OCI-M2 (cell line): ENCODE results near the gene MYOZ2.
A peak's percentile ranks its signal among the peaks of the same experiment; 100 is the strongest.

Experiments used
- DNase-seq: peaks from one replicate; lab custom pipeline; 2025; ENCODE audit not compliant: unreplicated experiment; lab: John Stamatoyannopoulos, UW

The MYOZ2 gene

DNA sequence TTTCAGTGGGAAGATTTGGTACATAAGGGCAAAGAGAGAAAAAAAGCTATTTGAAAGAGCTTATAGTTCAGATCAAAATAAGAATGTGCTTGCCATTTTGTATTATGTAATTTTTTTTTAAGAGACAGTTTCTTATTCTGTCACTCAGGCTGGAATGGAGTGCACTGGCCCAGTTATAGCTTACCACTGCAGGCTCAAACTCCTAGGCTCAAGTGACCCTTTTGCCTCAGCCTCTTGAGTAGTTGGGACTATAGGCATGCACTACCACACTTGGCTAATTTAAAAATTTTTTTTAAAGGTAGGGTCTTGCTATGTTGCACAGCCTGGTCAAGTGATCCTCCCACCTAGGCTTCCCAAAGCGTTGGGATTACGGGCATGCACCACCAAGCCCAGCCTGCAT is 54.7 kb downstream of the MYOZ2 start:
- no peak for DNase-seq

DNA sequence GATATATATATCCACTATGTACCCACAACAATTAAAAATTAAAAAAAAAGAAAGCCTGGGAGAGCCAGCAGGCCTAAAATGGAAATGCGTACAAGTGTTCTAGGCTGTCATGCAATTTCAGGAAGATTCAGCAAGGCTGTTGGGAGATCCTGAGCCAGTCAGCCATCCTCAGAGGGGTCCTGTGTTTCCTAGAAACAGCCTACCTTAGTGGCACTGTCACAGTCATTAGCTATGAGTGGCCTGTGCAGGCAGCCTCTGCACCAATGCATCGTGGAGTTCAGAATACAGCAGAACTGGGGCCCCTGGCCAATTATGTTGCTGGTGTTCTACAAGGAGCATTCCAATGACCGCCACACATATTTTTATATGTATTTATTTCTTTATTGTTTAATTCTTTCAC is 55.9 kb downstream of the MYOZ2 start:
- DNase-seq, result no peak

DNA sequence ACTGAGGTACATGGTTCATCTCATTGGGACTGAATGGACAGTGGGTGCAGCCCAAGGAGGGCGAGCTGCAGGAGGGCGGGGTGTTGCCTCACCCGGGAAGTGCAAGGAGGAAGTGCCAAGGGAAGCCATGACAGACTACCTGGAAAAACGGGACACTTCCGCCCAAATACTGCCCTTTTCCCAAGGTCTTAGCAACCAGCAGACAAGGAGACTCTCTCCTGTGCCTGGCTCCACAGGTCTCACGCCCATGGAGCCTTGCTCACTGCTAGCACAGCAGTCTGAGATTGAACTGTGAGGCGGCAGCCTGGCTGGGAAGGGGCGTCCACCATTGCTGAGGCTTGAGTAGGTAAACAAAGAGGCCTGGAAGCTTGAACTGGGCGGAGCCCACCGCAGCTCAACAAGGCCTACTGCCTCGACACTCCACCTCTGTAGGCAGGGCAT is 62.2 kb downstream of the MYOZ2 start:
- no peak for DNase-seq

DNA sequence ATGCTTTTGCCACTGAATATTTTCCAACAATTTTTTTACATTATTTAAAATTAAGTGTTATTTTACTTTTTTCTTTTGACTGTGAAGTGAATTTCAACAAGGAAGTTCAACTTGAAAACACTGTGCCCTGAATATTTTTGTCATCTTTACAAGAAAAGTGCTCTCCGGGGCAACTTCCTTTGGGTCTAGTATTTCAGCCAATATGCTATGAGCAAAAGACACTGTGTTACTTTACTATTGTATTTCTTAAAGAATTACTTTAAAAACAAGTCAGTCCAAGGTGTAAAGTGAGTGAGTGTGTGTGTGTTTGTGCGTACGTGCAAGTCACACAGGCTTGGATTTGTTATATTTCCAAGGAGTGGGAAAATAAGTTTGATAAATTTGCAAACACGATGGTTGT is 69.3 kb downstream of the MYOZ2 start:
- no peak for DNase-seq

DNA sequence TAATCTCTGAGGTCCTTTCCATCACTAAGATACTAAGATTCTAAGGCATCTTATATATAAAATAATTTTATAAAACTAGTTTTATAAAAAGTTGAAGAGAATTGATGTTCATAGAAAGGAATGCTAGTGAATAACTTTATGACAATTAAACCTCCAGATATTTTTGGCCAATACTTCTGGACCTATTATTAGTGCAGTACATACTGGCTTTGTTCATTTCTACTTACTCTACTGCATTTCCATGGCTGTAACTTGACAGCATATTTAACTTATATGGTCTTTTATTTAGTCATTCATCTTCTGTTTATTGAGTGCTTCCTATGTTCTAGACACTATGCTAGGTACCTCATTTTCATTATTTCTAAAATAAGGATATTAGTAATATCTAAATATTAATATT is 70.1 kb downstream of the MYOZ2 start:
- no peak for DNase-seq

DNA sequence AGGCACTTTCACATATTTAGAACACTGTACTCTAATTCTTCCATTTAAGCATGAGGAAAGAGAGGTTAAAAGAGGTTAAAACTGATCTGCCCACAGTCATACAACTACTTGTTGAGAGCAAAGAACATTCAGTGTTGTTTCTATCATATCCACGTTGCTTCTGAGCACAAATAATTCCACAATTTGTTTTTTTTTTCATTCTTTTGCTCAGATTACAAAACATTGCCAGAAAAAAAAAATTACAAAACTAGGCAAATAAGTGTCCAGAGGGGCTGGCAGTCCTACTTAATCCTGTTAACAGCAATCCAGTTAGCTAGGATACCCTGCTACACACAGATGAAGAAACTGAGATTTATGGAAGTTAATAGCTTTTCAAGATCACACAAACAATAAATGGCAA is 70.5 kb downstream of the MYOZ2 start:
- no peak for DNase-seq

DNA sequence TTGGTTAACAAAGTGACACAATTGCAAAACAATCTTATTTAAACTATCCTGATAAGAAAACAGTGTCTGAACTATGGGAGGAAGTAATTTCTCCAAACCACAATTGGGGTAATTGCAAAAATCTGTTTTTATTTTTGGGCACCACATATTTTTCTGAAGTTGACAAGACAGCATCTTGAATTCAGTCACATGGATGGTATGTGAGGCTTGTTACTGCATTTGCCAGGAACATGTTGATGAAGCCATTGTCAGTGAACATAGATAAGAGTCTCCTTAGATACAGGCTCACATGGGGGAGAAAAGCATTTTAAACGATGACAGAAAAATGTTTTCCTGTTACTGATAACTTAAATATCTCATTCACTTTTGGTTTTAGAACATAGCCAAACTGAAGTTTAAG is 71.4 kb downstream of the MYOZ2 start:
- DNase-seq, result no peak

DNA sequence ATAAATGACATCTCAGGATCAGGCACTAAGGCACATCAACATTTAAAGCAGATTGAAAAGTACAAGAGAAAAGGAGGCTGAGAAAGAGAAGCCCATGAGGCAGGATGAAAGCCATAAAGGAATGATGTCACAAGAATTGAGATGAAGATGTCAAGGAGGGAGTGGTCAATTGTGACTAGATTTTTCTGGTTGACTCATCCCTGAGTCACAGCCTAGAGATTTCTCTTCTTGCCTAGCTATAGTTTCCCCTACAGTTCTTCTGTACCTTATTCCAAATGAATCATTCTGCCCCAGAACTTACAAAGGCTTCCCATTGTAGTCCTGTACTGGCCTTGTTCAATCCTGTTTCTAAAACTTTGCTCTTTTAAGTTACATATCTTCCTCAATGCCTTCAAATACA is 73.4 kb downstream of the MYOZ2 start:
- DNase-seq, result no peak

DNA sequence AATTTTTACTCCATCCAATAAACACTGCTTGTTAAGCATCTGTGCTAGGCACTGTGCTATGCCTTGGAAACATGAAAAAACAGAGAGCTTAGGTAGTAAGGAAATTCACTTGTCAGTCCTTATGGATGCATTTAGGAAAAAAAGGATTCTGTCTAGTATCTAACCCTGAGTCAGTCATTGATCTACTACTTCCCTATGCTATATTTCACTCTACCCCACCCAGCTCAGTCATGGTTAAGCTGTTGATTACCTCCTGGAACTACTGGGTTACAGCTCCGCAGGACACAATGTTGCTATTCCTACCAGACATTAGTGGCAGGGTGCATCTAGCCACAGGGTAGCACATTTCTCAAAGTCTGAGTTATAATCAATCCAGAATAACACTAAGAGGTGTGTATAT is 74.0 kb downstream of the MYOZ2 start:
- DNase-seq, result no peak

DNA sequence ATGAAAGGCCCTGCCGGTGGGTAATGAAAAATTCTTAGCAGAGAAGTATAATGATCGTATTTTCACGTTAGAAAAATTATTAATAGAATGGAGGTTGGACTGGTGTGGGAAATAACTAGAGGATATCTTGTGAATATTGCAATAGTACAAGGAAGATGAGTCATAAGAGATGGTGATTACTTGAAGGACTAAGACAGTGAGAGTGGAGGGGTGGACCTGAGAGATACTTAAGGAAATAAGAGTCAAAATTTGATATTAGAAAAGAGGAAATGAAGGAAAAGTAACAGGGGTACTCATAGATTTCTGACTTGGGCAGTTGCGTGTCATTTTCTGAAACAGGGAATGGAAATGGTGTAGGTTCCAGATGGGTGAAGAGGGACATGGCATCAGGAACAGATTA is 75.1 kb downstream of the MYOZ2 start:
- DNase-seq, result no peak

DNA sequence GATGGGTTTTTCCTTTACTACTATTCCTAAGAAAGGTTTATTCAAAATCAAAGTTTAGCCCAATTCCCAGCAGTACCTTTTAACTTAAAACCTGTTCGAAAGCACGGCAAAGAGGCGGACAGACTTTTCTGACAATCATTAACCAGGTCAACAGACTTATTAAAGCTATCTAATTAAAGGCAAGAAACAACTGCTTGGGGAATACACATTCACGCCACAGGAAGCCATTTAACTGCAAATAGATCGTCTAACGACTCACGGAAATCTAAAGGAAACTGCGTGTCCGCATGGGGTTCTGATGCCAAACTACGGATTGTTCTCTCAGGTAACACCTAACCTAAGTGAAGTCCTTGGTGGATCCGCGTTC is 76.2 kb downstream of the MYOZ2 start:
- DNase-seq, result no peak

DNA sequence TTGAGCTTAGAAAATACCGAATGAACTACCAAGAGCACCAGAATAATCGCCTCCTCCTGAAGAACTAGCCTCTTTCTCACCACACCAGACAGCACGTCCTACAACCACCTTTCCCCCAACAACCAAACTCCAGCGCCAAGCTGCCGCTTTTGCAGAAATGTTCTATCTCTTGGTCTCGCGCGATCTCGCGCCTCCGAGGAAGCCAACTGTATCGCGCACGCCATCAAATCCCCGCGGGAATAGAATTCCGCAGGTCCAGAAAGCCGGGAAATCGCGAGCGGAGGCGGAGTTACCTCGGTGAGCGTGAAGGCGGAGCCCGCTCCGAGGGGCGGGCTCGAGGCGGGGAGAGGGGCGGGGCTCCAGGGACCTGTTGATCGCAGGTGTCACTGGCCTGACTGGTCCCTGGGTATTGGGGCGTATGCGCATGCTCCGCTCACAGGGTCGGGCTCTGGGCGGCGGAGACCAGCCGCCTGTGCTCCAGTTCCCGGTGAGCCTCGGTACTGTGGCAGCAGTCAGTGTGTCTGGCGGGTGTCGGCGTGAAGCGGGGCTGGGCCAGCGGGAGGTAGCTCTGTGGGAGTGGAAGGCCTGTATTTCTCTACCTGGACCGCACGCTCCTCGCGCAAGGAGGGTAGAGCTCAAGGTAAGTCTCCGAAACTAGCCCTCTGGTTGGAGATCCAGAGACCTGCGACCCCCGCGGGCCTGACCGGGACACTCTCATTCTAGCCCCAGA is 76.8 kb downstream of the MYOZ2 start, which contains the start of gene USP53:
TSS of gene USP53 (plus strand) at position 480 of the 730 bp plus-strand sequence. CDS start 27,047 bp downstream, outside the sequence.
- DNase-seq, result peak; percentile 74

DNA sequence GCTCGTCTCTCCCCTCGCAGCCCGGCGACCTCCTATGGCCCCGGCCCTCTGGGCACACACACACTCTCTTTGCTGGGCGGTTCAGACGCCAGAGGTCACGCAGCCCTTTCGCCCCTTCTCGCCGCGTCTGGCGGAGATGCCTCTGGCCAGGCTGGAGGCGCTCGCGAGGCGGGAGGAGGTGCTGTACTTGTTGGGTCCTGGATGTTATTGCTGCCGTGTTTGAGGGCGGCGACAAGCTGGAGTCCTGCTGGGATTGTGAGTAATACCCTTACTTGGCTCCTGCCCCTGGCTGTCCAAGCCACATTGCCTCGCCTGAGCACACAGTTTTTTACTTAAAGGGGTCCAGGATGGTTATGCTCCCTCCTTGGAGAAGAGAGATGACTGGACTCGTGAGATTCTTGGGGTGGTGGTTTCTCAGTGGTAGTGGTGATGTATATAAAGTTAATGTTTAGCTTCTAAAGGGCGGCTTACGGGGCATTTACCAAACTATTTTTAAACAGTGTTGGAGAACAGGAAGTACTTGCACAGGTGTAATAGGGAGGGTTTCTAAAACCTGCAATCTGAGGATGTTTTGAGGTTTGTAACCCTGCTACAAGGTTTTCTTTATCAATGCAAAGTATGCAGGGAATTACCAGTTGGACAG is 77.5 kb downstream of the MYOZ2 start:
- DNase-seq, result no peak

DNA sequence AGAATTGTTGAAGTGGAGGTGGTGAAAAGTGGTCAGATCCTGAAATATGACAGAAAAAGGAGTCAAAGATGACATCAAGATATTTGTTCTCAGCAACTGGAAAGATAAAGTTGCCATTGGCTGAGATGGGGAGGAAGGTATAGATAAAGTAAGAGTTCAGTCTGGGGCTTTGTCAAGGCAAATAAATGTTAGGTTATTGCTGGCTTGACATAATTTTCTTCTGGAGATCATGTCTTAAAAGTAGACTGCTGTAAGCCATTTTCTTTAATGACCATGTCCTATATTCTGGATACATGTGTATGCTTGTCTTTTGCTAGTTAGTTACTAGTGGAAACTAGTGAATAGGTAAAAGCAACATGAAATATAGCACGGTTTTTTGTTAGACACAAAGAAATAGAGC is 82.5 kb downstream of the MYOZ2 start:
- no peak for DNase-seq

DNA sequence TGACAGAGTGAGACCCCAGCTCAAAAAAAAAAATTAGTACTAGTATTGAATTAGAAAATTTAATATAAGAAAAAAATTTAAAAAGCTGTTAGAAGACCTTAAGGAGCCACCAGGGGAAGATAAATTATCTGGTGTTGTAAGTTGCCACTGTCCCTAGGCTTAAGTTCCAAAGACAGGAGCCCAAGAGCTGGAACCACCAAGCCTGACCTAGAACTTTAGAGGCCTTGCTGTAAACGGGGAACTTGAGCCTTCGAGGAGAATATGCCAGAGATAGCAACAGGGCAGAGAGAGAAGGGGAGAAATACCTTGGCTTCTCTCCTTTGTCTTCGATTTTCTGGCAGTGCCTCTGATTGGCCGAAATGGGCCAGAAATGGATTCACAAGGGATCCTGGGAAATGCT is 85.8 kb downstream of the MYOZ2 start:
- DNase-seq, result no peak

DNA sequence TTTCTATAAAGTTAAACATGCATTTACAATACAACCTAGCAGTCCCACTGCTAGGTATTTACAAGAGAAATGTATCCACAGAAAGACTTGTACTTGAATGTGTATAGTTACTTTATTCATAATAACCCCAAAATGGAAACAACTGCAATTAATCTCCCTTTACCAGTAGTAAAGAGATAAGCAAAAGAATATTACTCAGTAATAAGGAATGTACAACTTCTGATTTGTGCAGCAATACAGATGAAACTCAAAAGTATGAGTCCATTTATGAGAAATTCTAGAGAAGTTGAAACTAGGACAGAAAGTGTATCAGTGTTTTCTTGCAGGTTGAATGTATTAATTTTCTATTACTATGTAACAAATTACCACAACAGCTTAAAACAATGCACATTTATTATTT is 92.1 kb downstream of the MYOZ2 start:
- DNase-seq, result no peak

DNA sequence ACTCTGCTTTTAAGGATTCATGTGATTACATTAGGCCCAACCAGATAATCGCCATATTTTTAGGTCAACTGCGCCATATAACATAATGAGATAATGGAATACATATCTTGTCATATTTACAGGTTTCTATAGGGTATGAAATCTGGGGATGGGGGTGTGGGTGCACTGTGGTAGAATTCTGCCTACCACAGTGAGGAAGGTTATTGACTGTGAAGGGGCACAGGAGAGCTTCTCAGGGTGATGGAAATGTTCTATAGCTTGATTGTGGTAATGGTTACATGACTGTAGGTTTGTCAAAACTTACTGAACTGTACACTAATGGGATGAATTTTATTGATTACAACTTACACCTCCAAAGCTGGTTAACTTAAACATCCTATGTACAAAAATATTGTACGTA is 92.8 kb downstream of the MYOZ2 start:
- DNase-seq, result no peak

DNA sequence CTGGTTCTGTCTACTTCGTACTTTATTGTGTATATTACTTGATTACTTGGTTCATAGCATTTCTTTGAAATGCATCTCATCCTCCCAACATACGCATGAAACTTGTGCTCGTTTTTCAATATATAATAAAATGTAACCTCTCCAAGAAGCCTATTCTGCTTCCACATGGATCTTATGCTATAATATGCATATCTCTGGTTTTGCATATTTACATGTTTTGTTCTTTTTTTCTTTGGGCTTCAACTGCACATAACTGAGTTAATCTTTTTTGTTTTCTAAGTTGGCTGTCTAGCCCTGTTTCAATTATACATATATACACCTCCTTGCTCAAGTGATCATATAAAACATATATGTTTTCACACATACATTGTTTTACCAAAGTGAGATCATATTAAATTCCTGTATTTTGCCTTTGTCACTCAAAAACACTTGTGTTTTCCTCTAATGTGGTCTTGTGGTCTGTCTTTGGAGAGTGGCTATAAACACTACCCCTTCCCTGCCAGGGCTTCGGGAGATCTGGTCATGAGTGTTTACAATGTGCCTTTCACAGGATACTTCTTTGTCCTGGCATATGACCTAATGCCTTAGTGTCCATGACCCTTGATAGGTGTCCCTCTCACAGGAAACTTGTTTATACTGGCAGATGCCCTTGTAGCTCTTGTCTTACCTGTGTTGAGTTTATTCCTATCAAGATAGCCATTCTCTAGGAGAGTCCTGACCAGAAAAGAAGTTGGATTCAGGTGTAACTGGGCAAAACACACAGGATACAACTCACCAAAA is 94.5 kb downstream of the MYOZ2 start:
- no peak for DNase-seq

DNA sequence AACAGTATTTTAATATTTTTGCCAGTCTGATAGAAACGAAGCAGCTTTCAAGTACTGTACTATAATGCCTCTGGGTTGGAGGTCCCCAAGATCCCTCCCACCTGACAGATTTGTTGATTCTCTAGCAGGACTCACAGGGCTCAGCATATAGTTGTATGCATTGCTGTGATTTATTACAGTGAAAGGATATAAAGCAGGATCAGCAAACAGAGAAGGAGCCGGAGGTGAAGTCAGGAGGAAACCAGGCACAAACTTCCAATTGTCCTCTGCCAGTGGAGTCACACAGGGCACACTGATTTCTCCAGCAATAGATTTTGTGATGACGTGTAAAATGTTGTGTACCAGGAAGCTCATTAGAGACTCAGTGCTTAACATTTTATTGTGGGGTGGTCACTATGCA is 95.9 kb downstream of the MYOZ2 start:
- no peak for DNase-seq

DNA sequence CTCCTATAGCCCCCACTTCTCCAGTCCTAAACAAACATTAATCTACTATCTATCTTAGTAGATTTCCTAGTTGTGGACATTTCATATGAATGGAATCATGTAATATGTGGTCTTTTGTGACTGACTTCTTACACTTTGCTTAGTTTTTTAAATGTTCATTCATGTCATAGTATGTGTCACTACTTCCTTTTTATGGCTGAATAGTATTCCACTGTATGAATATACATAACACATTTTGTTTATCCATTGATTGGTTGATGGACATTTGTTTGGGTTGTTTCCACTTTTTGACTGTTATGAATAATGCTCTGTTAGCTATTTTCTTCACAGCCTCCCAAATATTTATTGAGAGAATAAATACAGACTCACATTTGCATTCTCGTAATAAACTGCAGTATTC is 96.7 kb downstream of the MYOZ2 start:
- no peak for DNase-seq

DNA sequence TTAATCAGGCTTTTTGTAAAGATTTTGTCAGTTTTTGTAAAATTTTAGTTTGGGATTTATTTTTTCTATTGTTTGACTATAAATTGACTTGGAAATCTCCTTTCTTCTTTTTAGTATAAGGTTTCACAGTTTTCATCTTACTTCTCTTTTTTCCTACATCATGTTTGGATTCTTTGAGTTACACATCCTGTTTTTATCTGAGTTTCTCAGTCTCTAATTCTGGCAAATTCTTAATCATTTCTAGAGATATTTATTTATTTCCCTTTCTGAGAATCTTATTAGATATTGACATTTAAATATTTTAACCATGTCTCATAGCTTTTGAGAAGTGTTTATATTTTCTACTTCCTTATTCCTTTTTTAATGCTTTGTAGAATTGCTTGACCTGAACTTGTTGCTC is 97.6 kb downstream of the MYOZ2 start:
- DNase-seq, result no peak

DNA sequence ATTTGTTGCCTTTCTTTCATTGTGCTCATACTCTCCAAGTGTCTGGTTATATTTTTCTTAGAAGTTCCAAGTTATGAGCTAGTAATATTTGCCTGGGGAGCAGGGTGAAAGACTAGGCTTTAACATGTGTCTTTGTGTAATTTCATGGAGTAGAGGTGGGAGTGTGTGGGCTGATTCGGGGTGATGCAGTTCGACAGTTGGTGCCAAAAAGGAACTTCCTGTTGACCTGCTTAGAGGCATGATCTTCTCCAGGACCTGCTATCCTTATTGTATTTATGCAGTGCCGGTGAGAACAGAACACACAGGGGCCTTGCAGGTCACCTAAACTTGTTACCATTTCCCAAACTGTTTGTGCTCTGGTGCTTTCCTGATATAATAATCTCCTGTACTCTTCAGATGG is 98.1 kb downstream of the MYOZ2 start:
- DNase-seq, result no peak
